Lower leg skin (tissue), 4 donors: ENCODE measurements around the gene TKFC. TPM values are rescaled to one million over a fixed set of nuclear protein-coding genes. Genes with fewer than 3 reads are reported as not detected.

ENCODE experiments used
- DNase-seq, 2 donors: peaks; one replicate each; pipeline ENCODE4 v3.0.0-alpha.2; 2019; ENCODE audit warnings: low spot score in 2 of 2
- H3K4me3 ChIP-seq: fragments of 200-600 bp; sonication (generic); 2 replicates; pipeline ENCODE4 v1.5.1; 2017; ENCODE audit warnings: mild to moderate bottlenecking, low read depth; ENCODE audit not compliant: poor library complexity, severe bottlenecking
- CTCF ChIP-seq, 3 donors: fragments of 450-650 bp; IDR thresholded peaks; one replicate each; pipeline ENCODE4 v1.5.1; 2016; ENCODE audit warnings: antibody characterized with exemption in 3 of 3, mild to moderate bottlenecking in 3 of 3, moderate library complexity in 2 of 3
- POLR2A ChIP-seq, 2 donors: fragments of 450-650 bp; IDR thresholded peaks; one replicate each; pipeline ENCODE4 v1.6.1; 2016 to 2017; ENCODE audit warnings: antibody characterized with exemption in 2 of 2, mild to moderate bottlenecking in 1 of 2, moderate library complexity in 1 of 2
- WGBS, 2 donors: methylation state at CpG; one replicate each; pipeline ENCODE4 v1.1.5; 2018; 5-methylcytosine and 5-hydroxymethylcytosine counted together
- intact Hi-C: fragments of 100-400 bp; cut with DNase I; formaldehyde crosslinking; loops from one replicate; pipeline ENCODE4 v1.15.0; 2023; ENCODE audit warnings: low total_unique reads
- total RNA-seq, 4 donors: library from RNA; depleted of rRNA; stranded (reverse); fragments of >200 nt; gene quantifications; one replicate each; pipeline ENCODE4 v1.1.0, GENCODE V29; 2016

The TKFC gene
- total RNA-seq, 4 donors from 2014 or later: 26.6 to 37.3 (median 33.1) TPM

GRCh38 chr11:61369372-61370348 lies 36.6 kb downstream of the TKFC start:
- intact Hi-C loops: no loop called here
- TF ChIP-seq POLR2A (IDR thresholded peaks at IDR 0.05): no peak
- no peak for TF ChIP-seq CTCF (IDR thresholded peaks at IDR 0.05)
- WGBS, 2 donors: 50 to 51% methylated on average over 9 of the region's 9 CpGs
- no peak overlapping the region for H3K4me3 ChIP-seq
- peak in 1 of 2 donors; percentile 71 for DNase-seq

- TF ChIP-seq CTCF (IDR thresholded peaks at IDR 0.05) (no peak), POLR2A (IDR thresholded peaks at IDR 0.05) (no peak)
- intact Hi-C loops: no loop called here
- no peak overlapping the region for H3K4me3 ChIP-seq
- no peak for DNase-seq
- WGBS, 2 donors: 81 to 88% methylated on average over 8 of the region's 8 CpGs
Observed at GRCh38 chr11:61370349-61371005, 37.4 kb downstream of the TKFC start.

- 82 to 85% methylated on average over 8 of the region's 8 CpGs for WGBS, 2 donors
Observed at GRCh38 chr11:61372659-61373420, 39.8 kb downstream of the TKFC start.

GRCh38 chr11:61375761-61376108 lies 42.7 kb downstream of the TKFC start:
- DNase-seq: no peak
- intact Hi-C loops: no loop called here
- WGBS, 2 donors: 58 to 74% methylated on average over 6 of the region's 6 CpGs

More at GRCh38 chr11:61372659-61373420, 39.8 kb downstream of the TKFC start:
- intact Hi-C loops: no loop called here
- no peak overlapping the region for H3K4me3 ChIP-seq
- TF ChIP-seq CTCF (IDR thresholded peaks at IDR 0.05) (no peak), POLR2A (IDR thresholded peaks at IDR 0.05) (no peak)
- DNase-seq: no peak

More at GRCh38 chr11:61375761-61376108, 42.7 kb downstream of the TKFC start:
- H3K4me3 ChIP-seq: no peak overlapping the region
- no peak for TF ChIP-seq CTCF (IDR thresholded peaks at IDR 0.05)
- TF ChIP-seq POLR2A (IDR thresholded peaks at IDR 0.05): no peak
